ENCODE data around the gene PLEKHH1. TPM values are rescaled to one million over a fixed set of nuclear protein-coding genes. Genes with fewer than 3 reads are reported as not detected.
A peak's percentile ranks its signal among the peaks of the same experiment; 100 is the strongest.

Gene PLEKHH1
- total RNA-seq, 6 experiments from 2014 or later: 1.9 to 4.1 (median 3.0) TPM

DNA sequence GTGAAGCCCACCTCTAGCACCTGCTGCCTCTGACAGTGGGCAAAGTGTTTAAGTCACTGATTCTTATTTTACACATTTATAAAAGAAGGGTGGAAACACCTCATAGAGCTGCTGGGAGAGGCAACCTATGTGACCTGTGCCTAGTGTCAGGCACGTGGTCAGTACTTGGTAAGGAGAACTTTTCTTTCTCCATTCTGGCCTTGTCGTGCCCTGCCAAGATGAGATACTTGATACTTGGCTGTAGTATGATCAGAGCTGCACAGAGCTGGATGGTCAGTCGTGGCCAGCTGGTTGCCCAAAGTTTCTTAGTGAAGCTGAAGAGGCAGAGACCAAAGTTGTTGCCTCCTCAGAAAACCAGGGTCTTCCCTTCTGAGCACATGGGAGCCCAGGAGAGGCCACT, 24.6 kb downstream of the PLEKHH1 start:
- H3K4me1 ChIP-seq: no peaks in the 10 kb centered on the region
- DNase-seq (no peak), ATAC-seq (no peak)
- H3K9me3 ChIP-seq: no peaks in the 10 kb centered on the region
- H3K36me3 ChIP-seq: no peaks in the 10 kb centered on the region
- intact Hi-C loops (cut with DNase I): no loop called here
- no peak for TF ChIP-seq POLR2A (IDR thresholded peaks at IDR 0.05)
- TF ChIP-seq, protein P1, sequence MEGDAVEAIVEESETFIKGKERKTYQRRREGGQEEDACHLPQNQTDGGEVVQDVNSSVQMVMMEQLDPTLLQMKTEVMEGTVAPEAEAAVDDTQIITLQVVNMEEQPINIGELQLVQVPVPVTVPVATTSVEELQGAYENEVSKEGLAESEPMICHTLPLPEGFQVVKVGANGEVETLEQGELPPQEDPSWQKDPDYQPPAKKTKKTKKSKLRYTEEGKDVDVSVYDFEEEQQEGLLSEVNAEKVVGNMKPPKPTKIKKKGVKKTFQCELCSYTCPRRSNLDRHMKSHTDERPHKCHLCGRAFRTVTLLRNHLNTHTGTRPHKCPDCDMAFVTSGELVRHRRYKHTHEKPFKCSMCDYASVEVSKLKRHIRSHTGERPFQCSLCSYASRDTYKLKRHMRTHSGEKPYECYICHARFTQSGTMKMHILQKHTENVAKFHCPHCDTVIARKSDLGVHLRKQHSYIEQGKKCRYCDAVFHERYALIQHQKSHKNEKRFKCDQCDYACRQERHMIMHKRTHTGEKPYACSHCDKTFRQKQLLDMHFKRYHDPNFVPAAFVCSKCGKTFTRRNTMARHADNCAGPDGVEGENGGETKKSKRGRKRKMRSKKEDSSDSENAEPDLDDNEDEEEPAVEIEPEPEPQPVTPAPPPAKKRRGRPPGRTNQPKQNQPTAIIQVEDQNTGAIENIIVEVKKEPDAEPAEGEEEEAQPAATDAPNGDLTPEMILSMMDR (IDR thresholded peaks at IDR 0.05): no peak
- WGBS (ENCODE audit: insufficient coverage, low coverage, low lambda C conversion rate, missing lambda C conversion rate): 80% methylated on average over 1 of the region's 3 CpGs
- H3K27ac ChIP-seq: no peak overlapping the region
- H3K4me3 ChIP-seq: no peak overlapping the region
- H3K27me3 ChIP-seq: no peaks in the 10 kb centered on the region

GRCh38 chr14:67559639-67560038, 26.5 kb downstream of the PLEKHH1 start:
- intact Hi-C loops (cut with DNase I): no loop called here
- DNase-seq: no peak

DNA sequence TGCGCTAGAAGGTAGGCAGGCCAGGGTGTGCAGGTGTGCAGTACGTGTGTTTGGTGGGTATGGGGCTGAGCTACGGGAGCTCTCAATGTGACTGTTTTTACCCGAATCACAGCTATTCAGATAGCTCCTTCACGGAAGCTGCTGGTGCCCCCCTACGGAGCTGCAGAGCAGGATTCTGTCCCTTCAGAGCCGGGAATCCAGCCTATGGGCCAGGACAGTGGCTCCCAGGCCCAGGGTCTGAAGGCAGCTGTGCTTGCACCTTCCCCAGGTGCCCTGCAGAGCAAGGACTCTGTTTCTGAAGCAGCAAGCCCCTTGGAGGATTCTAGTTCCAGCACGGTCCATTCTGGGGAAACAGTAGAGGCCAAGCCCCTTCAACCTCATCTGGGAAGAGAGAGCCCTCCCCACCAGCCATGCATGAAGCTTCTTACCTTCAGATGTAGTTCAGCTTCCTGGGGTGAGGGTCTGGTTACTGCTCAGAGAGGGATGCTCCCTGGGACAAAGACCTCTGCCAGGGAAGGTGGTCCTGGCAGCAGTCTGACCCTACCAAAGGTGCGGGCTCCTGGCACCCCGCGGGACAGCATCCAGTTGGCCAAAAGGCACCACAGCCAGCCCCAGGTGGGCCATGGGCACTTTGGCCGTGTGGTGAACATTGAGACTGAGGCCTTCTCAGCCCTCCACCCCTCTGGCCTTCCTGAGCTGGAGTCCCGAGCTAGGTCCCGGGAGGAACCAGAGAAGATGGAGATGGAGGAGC, 29.1 kb downstream of the PLEKHH1 start:
- TF ChIP-seq POLR2A (IDR thresholded peaks at IDR 0.05): no peak
- TF ChIP-seq, protein P1 (IDR thresholded peaks at IDR 0.05): no peak
- no peak overlapping the region for H3K4me3 ChIP-seq

More at GRCh38 chr14:67559639-67560038, 26.5 kb downstream of the PLEKHH1 start:
- Histone ChIP-seq H3K27ac (no peak overlapping the region), H3K9me3 (no peaks in the 10 kb centered on the region), H3K36me3 (no peaks in the 10 kb centered on the region), H3K4me1 (no peaks in the 10 kb centered on the region), H3K4me3 (no peak overlapping the region), H3K27me3 (no peaks in the 10 kb centered on the region)
- ATAC-seq: no peak
- TF ChIP-seq, protein P1 (IDR thresholded peaks at IDR 0.05): no peak
- no peak for TF ChIP-seq POLR2A (IDR thresholded peaks at IDR 0.05)
- WGBS (ENCODE audit: insufficient coverage, low coverage, low lambda C conversion rate, missing lambda C conversion rate): 49% methylated on average over 4 of the region's 4 CpGs

GRCh38 chr14:67562776-67563150, 29.7 kb downstream of the PLEKHH1 start:
- Histone ChIP-seq H3K9me3 (no peaks in the 10 kb centered on the region), H3K4me1 (no peaks in the 10 kb centered on the region), H3K27me3 (no peaks in the 10 kb centered on the region), H3K27ac (no peak overlapping the region), H3K36me3 (no peaks in the 10 kb centered on the region), H3K4me3 (no peak overlapping the region)
- DNase-seq (no peak), ATAC-seq (peak in 1 of 4 donors; percentile 13)
- intact Hi-C loops (cut with DNase I): no loop called here
- no CpG with 5 or more reads among the region's 5 CpGs for WGBS (ENCODE audit: insufficient coverage, low coverage, low lambda C conversion rate, missing lambda C conversion rate)
- no peak for TF ChIP-seq POLR2A (IDR thresholded peaks at IDR 0.05)
- TF ChIP-seq, protein P1 (IDR thresholded peaks at IDR 0.05): no peak

More for the DNA sequence above, 29.1 kb downstream of the PLEKHH1 start:
- Histone ChIP-seq H3K36me3 (no peaks in the 10 kb centered on the region), H3K9me3 (no peaks in the 10 kb centered on the region), H3K27ac (no peak overlapping the region), H3K4me1 (no peaks in the 10 kb centered on the region), H3K27me3 (no peaks in the 10 kb centered on the region)
- intact Hi-C loops (cut with DNase I): no loop called here
- 87% methylated on average over 8 of the region's 14 CpGs for WGBS (ENCODE audit: insufficient coverage, low coverage, low lambda C conversion rate, missing lambda C conversion rate)
- ATAC-seq (peak in 1 of 4 donors; percentile 17), DNase-seq (no peak)
